Skeletal muscle cell (primary cell): ENCODE results near the gene LRRC7.
"Not testable (repeated sequence)": the region's sequence is repeated elsewhere in the genome, so short reads cannot be mapped to it uniquely, and the experiment has no call there.

Experiments used
- DNase-seq: peaks from one replicate; pipeline ENCODE4 v3.0.0-alpha.2; 2010; ENCODE audit warnings: low read depth
- H3K4me3 ChIP-seq: 2 replicates; pipeline ENCODE4 v1.5.1; 2011; ENCODE audit warnings: low read depth, mild to moderate bottlenecking, control low read depth, low read length, moderate library complexity

The LRRC7 gene

DNA sequence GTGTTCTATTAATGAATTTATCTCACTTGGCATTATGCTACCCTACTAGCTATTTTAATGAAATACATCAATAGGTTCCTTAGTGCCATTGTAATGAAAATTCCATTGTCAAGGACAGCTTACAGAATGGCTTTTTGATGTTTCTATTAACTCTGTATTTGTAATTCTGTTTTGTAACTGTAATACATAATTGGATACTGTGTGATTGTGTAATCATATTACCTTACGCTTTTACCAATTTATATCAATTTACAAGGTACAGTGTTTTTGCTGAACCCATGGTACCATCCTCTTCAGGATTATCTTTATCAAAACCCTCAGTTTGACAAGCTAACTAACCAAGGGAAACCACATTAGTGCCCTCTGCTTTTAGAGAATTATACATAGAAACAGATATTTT lies 277.9 kb downstream of the LRRC7 start:
- H3K4me3 ChIP-seq, result no peak overlapping the region
- no peak for DNase-seq

GRCh38 chr1:69846267-69846666 lies 278.5 kb downstream of the LRRC7 start:
- no peak for DNase-seq
- no peak overlapping the region for H3K4me3 ChIP-seq

GRCh38 chr1:69847670-69848069 lies 279.9 kb downstream of the LRRC7 start:
- H3K4me3 ChIP-seq, result no peak overlapping the region
- DNase-seq, result no peak

DNA sequence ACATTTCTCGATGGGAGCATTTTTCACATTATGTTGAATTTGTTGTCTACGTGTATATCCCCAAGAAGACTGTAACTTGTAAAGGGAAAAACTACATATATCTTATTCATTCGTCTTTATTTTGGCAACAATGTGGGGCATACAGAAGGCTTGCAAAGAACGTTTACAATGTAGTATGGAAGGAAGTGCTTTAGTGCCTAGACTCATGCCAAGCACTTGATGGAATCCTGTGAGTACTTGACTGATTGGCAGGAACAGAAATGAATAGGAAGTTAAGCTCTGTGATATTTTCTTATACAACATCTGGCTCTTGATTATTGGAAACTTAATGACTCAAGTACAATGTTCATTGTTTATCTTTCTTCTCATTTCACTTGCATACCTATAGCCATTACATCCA lies 284.4 kb downstream of the LRRC7 start:
- no peak overlapping the region for H3K4me3 ChIP-seq
- no peak for DNase-seq

DNA sequence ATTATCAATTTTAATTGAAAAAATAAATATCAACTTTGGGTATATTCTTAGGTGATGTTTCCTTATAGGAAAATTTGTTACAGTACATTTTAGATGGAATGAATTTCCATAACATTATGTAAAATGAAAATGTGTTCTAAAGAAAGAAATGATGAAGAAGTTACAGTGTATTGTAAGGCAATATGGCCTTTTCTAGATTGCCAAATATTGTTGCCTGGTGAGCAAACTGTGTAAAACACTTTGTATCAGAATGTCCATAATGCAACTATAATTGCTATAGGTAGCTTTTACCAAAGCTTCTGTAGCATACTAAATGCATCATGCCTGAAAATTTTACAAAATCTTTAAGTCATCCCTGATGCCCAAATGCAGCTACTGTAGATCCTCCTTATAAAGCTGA lies 285.0 kb downstream of the LRRC7 start:
- DNase-seq, result no peak
- H3K4me3 ChIP-seq, result no peak overlapping the region

- no peak overlapping the region for H3K4me3 ChIP-seq
- no peak for DNase-seq
These were observed 290.8 kb downstream of the LRRC7 start for GRCh38 chr1:69858534-69858933.

DNA sequence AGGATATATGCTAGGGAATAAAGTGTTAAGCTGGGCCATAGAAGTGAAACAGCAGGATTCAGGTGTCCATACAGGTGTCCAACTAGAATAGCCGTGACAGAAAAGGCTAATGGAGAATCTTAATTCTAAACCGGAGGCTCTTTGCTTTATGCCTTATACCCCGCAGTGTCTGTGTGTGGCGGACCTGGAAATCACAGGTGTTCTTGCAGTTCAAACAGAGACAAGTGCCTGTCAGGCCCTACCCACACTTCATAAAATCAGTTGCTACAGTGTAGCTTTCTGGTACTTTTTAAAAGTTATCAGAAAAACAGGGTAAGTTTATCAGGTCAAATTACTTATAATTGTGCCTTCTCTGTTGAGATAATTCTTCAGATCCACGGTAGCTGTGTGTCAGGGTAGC lies 293.9 kb downstream of the LRRC7 start:
- no peak for DNase-seq
- no peak overlapping the region for H3K4me3 ChIP-seq

DNA sequence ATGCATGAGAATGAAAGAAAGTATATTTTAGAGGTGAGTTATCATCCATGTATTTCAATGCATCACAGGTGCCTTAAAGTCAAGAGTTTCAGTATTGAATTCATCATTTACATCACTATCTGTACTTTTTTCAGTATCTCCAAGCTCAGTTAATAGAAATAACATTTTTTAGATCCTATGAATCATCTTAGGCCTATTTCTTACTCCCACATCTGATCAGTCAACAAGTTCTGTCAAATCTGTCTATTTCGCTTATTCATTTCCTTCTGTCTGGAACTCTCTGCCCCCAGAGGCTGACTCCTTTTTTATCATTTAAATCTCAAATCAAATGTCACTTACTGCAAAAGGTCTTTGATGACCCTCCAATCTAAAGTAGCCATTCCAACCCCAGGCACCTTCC lies 295.2 kb downstream of the LRRC7 start:
- no peak overlapping the region for H3K4me3 ChIP-seq
- no peak for DNase-seq

- H3K4me3 ChIP-seq, result no peak overlapping the region
- no peak for DNase-seq
These were observed 296.0 kb downstream of the LRRC7 start for GRCh38 chr1:69863704-69864103.

DNA sequence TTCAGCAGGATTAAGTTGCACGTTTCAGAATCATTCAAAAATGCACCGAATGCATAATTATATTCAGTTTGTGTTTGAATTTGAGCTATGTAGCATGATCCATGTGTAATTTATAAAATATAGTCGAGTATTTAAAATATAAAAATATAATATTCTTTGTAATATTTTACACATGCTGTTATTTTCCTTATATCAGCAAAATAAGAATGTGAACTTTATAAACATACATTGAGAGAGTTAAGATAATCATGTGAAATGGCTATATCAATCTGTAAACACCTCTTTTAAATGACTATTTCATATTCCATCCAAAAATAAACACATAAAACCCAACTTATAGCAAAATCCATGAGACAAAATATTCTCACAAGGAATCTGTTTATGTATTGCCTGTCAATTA lies 303.7 kb downstream of the LRRC7 start:
- DNase-seq, result no peak
- no peak overlapping the region for H3K4me3 ChIP-seq

DNA sequence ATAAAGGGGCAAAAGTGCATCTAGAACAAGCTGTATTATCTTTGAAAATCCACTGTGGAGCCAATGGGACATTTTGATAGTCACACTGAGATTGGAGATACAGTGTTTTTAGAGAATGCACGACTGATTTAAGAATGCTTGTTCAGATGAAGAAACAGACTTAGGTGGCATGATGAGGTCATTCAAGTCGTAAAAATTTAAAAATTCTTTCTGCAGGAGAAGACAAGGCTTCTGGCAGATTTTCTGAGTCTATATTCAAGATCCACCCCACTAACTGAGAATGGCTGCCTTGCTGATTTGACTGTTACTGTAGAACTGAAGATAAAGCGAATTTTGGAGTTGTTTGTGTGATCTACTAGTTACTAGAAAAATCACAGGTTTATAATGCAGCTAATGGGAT lies 310.6 kb downstream of the LRRC7 start:
- H3K4me3 ChIP-seq, result no peak overlapping the region
- DNase-seq, result no peak

GRCh38 chr1:69888016-69888415 lies 320.3 kb downstream of the LRRC7 start:
- not testable (repeated sequence) for H3K4me3 ChIP-seq, DNase-seq

GRCh38 chr1:69888657-69889056 lies 320.9 kb downstream of the LRRC7 start:
- DNase-seq, result no peak
- no peak overlapping the region for H3K4me3 ChIP-seq

GRCh38 chr1:69898403-69898947 lies 330.8 kb downstream of the LRRC7 start:
- no peak overlapping the region for H3K4me3 ChIP-seq
- no peak for DNase-seq

DNA sequence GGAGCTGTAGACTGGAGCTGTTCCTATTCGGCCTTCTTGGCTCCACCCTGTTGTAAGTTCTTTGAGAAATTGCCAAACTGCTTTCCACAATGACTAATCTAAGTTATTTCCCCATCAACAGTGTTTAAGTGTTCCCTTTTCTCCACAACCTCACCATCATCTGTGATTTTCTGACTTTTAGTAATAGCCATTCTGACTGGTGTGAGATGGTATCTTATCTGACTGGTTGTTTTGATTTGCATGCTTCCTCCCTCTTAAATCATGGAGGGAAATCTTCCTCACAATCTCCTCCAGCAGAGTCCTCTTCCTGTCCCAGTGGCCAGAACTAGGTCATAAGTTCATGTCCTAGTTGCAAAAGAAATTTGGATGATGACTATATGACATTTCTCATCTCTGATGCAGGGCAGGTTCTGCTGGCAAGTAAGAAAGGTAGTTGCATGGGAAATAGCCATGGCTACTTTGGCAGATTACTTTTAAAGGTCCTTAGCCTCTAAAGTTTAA lies 343.6 kb downstream of the LRRC7 start:
- no peak overlapping the region for H3K4me3 ChIP-seq
- DNase-seq, result peak; percentile 70

DNA sequence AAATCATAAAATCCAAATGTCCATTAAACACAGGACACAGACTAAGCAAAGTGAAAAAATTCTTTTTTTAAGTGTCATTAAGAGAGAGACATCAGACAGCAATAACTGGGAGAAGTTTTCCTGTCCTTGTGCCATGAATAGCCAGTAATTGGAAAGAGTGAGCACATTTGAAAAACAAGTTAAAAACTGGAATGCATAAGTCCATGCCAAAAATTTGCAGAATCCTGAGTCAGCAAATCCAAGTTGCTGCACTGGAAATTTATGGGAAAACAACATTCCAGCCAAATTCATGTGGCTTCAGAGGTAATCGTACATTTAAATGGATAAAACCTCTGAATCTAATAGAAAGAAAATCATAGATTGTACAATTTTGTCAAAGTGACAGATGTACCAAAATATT lies 346.3 kb downstream of the LRRC7 start:
- H3K4me3 ChIP-seq, result no peak overlapping the region
- DNase-seq, result peak; percentile 56

DNA sequence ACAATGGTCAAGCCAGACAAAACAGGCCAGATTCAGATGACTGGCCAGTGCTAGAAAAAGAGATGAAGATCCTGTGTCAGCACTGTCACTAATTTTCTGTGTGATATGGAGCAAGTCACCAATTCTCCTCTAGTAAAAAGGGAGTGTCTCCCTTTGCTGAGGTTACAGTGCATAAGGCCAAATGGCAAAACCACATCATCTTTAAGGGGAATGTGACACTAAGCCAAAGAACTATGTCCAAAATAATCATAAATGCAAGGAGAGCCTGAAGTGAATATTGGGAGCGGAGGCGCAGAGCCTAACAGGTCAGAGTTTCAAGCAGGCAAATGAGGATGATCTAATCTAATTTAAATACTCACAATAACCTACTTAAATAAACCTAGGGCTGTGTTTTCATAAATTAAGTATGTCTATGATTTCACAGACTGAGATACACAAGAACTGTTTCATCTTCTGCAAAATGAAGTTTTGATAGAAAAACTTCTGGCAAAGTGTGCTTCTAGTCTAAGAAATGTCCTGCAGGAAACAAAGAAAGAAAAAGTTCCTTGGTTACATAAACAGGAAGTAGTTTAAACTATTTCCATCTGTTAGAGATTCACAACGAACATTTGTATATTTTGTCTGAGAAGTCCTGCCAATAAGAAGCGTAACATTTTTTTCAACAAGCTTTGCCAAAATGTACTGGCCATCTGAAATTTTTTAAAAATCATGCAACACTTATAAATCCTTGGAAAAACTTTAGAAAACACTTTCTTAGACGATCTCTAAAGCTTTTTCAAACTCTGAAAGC lies 347.4 kb downstream of the LRRC7 start:
- H3K4me3 ChIP-seq, result no peak overlapping the region
- DNase-seq, result no peak

- no peak overlapping the region for H3K4me3 ChIP-seq
- no peak for DNase-seq
These were observed 351.6 kb downstream of the LRRC7 start for GRCh38 chr1:69919129-69919921.

GRCh38 chr1:69919922-69920273 lies 352.2 kb downstream of the LRRC7 start:
- no peak overlapping the region for H3K4me3 ChIP-seq
- no peak for DNase-seq

- H3K4me3 ChIP-seq, result no peak overlapping the region
- no peak for DNase-seq
These were observed 352.7 kb downstream of the LRRC7 start for GRCh38 chr1:69920426-69920825.

DNA sequence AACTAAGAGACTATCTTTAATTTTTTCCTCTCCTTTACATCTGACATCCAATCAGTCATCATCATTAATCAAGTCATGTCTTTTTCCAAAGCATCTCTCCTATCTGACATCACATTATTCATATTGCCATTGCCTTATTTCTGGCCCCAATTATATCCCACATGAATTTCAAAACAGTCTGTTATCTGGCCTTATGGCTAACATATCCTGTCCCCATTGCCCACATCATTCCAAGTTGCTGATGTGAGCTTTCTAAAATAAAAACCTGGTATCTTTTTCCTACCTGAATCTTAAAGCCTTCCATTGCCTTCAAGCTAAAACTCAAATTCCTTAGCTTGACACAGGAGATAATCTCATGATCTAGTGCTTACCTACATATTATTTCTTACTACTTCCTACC lies 353.8 kb downstream of the LRRC7 start:
- DNase-seq, result no peak
- H3K4me3 ChIP-seq, result no peak overlapping the region
